Fibroblast of lung (primary cell): ENCODE results near the gene ARHGEF4. TPM values are rescaled to one million over a fixed set of nuclear protein-coding genes. Genes with fewer than 3 reads are reported as not detected.

Experiments used
- DNase-seq, 2 donors: peaks; one replicate each; pipeline versions ENCODE4 v3.0.0 to v3.0.0-alpha.2; 2010; ENCODE audit warnings: low read depth in 2 of 2
- H2AFZ ChIP-seq: 2 replicates; pipeline ENCODE4 v1.5.1; 2012; ENCODE audit warnings: low read length, control low read depth, inconsistent platforms
- H3K27ac ChIP-seq: 2 replicates; pipeline ENCODE4 v1.5.1; 2011; ENCODE audit warnings: low read length, control low read depth; ENCODE audit not compliant: insufficient read depth
- H3K27me3 ChIP-seq: 2 replicates; pipeline ENCODE4 v1.5.1; 2011; ENCODE audit warnings: mild to moderate bottlenecking, low read length; ENCODE audit not compliant: control insufficient read depth, insufficient read depth
- H3K36me3 ChIP-seq: 2 replicates; pipeline ENCODE4 v1.5.1; 2011; ENCODE audit warnings: low read length; ENCODE audit not compliant: control insufficient read depth, insufficient read depth
- H3K4me1 ChIP-seq: 2 replicates; pipeline ENCODE4 v1.5.1; 2011; ENCODE audit warnings: low read length; ENCODE audit not compliant: control insufficient read depth, insufficient read depth; ENCODE audit errors: extremely low read depth
- H3K4me2 ChIP-seq: 2 replicates; pipeline ENCODE4 v1.5.1; 2011; ENCODE audit warnings: low read length, control low read depth; ENCODE audit not compliant: insufficient read depth; ENCODE audit errors: extremely low read depth
- H3K4me3 ChIP-seq, 4 experiments: fragments of 200-600 bp in 1 of 4; sonication (generic) in 1 of 4; replicated peaks in 1 of 4; 2 replicates each; pipeline ENCODE4 v1.5.1; 2011 to 2016; ENCODE audit warnings: low read length in 4 of 4, low read depth in 3 of 4, mild to moderate bottlenecking in 3 of 4, control low read depth in 2 of 4, inconsistent platforms in 1 of 4, mixed read lengths in 1 of 4; ENCODE audit not compliant: insufficient read depth in 1 of 4; ENCODE audit errors: control extremely low read depth in 1 of 4
- H3K79me2 ChIP-seq: 2 replicates; pipeline ENCODE4 v1.5.1; 2012; ENCODE audit warnings: mild to moderate bottlenecking, low read length, inconsistent platforms; ENCODE audit not compliant: control insufficient read depth, insufficient read depth
- H3K9ac ChIP-seq: 2 replicates; pipeline ENCODE4 v1.5.1; 2011; ENCODE audit warnings: mild to moderate bottlenecking, low read length, control low read depth; ENCODE audit not compliant: insufficient read depth
- H3K9me3 ChIP-seq: 2 replicates; pipeline ENCODE4 v1.5.1; 2012; ENCODE audit warnings: low read depth, low read length; ENCODE audit not compliant: control insufficient read depth, insufficient read depth
- H4K20me1 ChIP-seq: 2 replicates; pipeline ENCODE4 v1.5.1; 2011; ENCODE audit warnings: low read length; ENCODE audit not compliant: control insufficient read depth, insufficient read depth; ENCODE audit errors: extremely low read depth
- CTCF ChIP-seq, 2 donors: IDR thresholded peaks in 1 of 2; conservative IDR thresholded peaks in 1 of 2; 1 replicate in 1 of 2; 2 replicates in 1 of 2; pipeline ENCODE4 v1.5.1; 2011 to 2012; ENCODE audit warnings: low read length in 2 of 2, control low read depth in 1 of 2, inconsistent platforms in 1 of 2, low read depth in 1 of 2, mild to moderate bottlenecking in 1 of 2
- EZH2 ChIP-seq: IDR thresholded peaks from 2 replicates; pipeline ENCODE4 v1.5.1; 2012; ENCODE audit warnings: low read length, control low read depth, mild to moderate bottlenecking; ENCODE audit errors: missing control alignments
- polyA plus RNA-seq, 2 donors: library from polyadenylated mRNA; depleted of rRNA in 1 of 2; stranded (reverse) in 1 of 2; unstranded in 1 of 2; fragments of >200 nt; gene quantifications; 2 replicates each; pipeline ENCODE4 v1.2.1, GENCODE V29; 2011 to 2012; ENCODE audit warnings: missing spikeins in 1 of 2
- total RNA-seq: library from RNA; depleted of rRNA; stranded (reverse); fragments of >200 nt; gene quantifications from 2 replicates; pipeline ENCODE4 v1.2.1, GENCODE V29; 2014

The ARHGEF4 gene
- total and polyA plus RNA-seq, 2 donors (not counting 1 experiment from before 2014, with no cell fraction given), result 0.05 to 0.83 TPM

GRCh38 chr2:130851624-130852382 lies 15.1 kb downstream of the ARHGEF4 start:
- Histone ChIP-seq H3K9ac (no peak overlapping the region), H3K4me2 (no peak overlapping the region), H3K27ac (no peak overlapping the region), H3K9me3 (no peaks in the 10 kb centered on the region), H3K79me2 (no peaks in the 10 kb centered on the region), H3K4me3 (no peak overlapping the region), H2AFZ (no peak overlapping the region), H3K36me3 (no peaks in the 10 kb centered on the region), H4K20me1 (no peaks in the 10 kb centered on the region), H3K27me3 (no peaks in the 10 kb centered on the region), H3K4me1 (no peaks in the 10 kb centered on the region)
- no peak for DNase-seq
- TF ChIP-seq EZH2 (no peak), CTCF (conservative IDR thresholded peaks at IDR 0.05 in 1 of 2, IDR thresholded peaks at IDR 0.05 in 1 of 2; ENCODE audit: low read depth in 1 of 2, low read length in 2 of 2) (no peak)

GRCh38 chr2:130852521-130853115 lies 15.9 kb downstream of the ARHGEF4 start:
- no peaks in the 10 kb centered on the region for H3K36me3 ChIP-seq
- no peak overlapping the region for H3K9ac ChIP-seq
- H4K20me1 ChIP-seq, result no peaks in the 10 kb centered on the region
- H3K9me3 ChIP-seq, result no peaks in the 10 kb centered on the region
- no peak overlapping the region for H3K27ac ChIP-seq
- no peak overlapping the region for H3K4me2 ChIP-seq
- no peaks in the 10 kb centered on the region for H3K4me1 ChIP-seq
- no peak overlapping the region for H2AFZ ChIP-seq
- TF ChIP-seq CTCF (conservative IDR thresholded peaks at IDR 0.05 in 1 of 2, IDR thresholded peaks at IDR 0.05 in 1 of 2; ENCODE audit: low read depth in 1 of 2, low read length in 2 of 2), result no peak
- no peak for TF ChIP-seq EZH2
- H3K27me3 ChIP-seq, result no peaks in the 10 kb centered on the region
- DNase-seq, result no peak
- H3K4me3 ChIP-seq, result no peak overlapping the region
- no peaks in the 10 kb centered on the region for H3K79me2 ChIP-seq

- TF ChIP-seq EZH2, result no peak
- TF ChIP-seq CTCF (conservative IDR thresholded peaks at IDR 0.05 in 1 of 2, IDR thresholded peaks at IDR 0.05 in 1 of 2; ENCODE audit: low read depth in 1 of 2, low read length in 2 of 2), result no peak
- Histone ChIP-seq H3K9me3 (no peaks in the 10 kb centered on the region), H3K4me3 (no peak overlapping the region), H4K20me1 (no peaks in the 10 kb centered on the region), H3K27ac (no peak overlapping the region), H3K4me1 (no peaks in the 10 kb centered on the region), H3K9ac (no peak overlapping the region), H3K27me3 (no peaks in the 10 kb centered on the region), H2AFZ (no peak overlapping the region), H3K4me2 (no peak overlapping the region), H3K79me2 (no peaks in the 10 kb centered on the region), H3K36me3 (no peaks in the 10 kb centered on the region)
- no peak for DNase-seq
These were observed 16.7 kb downstream of the ARHGEF4 start for GRCh38 chr2:130853391-130853790.
